GM23338 (cell line): Measurements from ENCODE around the gene EML4.

Source experiments
- CREB1 ChIP-seq: fragments of 250-450 bp; sonication (Bioruptor Pico); IDR thresholded peaks from 2 replicates; pipeline ENCODE4 v1.5.0; 2020; ENCODE audit warnings: low read depth, mild to moderate bottlenecking, moderate library complexity
- EZH2 ChIP-seq: fragments of 200-600 bp; sonication (generic); IDR thresholded peaks from one replicate; pipeline ENCODE4 v1.8.0; 2017; ENCODE audit warnings: antibody characterized with exemption, mild to moderate bottlenecking, low read depth; ENCODE audit not compliant: unreplicated experiment
- EZH2phosphoT487 ChIP-seq: fragments of 200-600 bp; sonication (generic); IDR thresholded peaks from one replicate; pipeline ENCODE4 v1.8.1; 2018; ENCODE audit warnings: antibody characterized with exemption; ENCODE audit not compliant: unreplicated experiment
- JUNB ChIP-seq: IDR thresholded peaks from one replicate; pipeline ENCODE4 v1.6.1; 2016; ENCODE audit warnings: antibody characterized with exemption; ENCODE audit not compliant: unreplicated experiment
- NANOG ChIP-seq: IDR thresholded peaks from 2 replicates; pipeline ENCODE4 v1.6.1; 2016; ENCODE audit warnings: antibody characterized with exemption, borderline replicate concordance
- POLR2AphosphoS5 ChIP-seq: IDR thresholded peaks from 2 replicates; pipeline ENCODE4 v1.6.1; 2016; ENCODE audit warnings: antibody characterized with exemption, low read depth
- STAT1 ChIP-seq: IDR thresholded peaks from one replicate; pipeline ENCODE4 v1.6.1; 2016; ENCODE audit warnings: antibody characterized with exemption; ENCODE audit not compliant: unreplicated experiment
- ZNF114 ChIP-seq: fragments of 250-450 bp; sonication (Bioruptor Pico); IDR thresholded peaks from 2 replicates; pipeline ENCODE4 v1.5.0; 2020; ENCODE audit warnings: mild to moderate bottlenecking, moderate library complexity
- TF ChIP-seq, protein P1 (sequence below): IDR thresholded peaks from 2 replicates; pipeline ENCODE4 v1.6.1; 2016; ENCODE audit warnings: antibody characterized with exemption
- TF ChIP-seq, protein P2 (sequence below), 2 experiments: fragments of 200-600 bp in 1 of 2; sonication (generic) in 1 of 2; conservative IDR thresholded peaks; 2 replicates each; pipeline versions ENCODE4 v1.5.1 to v1.6.1; 2016 to 2017; ENCODE audit warnings: antibody characterized with exemption in 2 of 2, low read depth in 2 of 2, mild to moderate bottlenecking in 2 of 2, moderate library complexity in 1 of 2
- TF ChIP-seq, protein P3 (sequence below): IDR thresholded peaks from one replicate; pipeline ENCODE4 v1.6.1; 2018; ENCODE audit warnings: antibody characterized with exemption; ENCODE audit not compliant: unreplicated experiment
- TF ChIP-seq, protein P4 (sequence below): fragments of 250-450 bp; sonication (Bioruptor Pico); IDR thresholded peaks from 2 replicates; pipeline ENCODE4 v1.5.0; 2020; ENCODE audit warnings: mild to moderate bottlenecking, moderate library complexity

DNA sequence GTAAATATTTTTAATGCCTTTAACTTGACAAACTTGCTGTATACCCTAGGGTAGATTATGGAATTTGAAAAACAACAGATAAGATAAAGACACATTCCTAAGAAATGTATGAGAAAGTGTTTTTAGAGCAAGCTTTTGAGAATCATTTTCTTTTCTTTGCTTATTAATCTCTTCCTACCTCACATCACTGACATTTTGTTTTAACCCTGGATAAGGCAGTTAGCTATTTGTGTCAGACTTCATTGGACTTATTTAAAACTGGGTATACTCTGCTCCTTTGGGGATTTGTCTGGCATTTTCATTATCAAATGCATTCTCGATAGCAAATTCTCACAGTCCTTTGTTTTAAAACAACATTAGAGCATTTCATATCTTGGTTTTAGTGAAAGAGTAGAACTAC is 17.2 kb downstream of the EML4 start:
- TF ChIP-seq EZH2phosphoT487 (no peak), JUNB (no peak), POLR2AphosphoS5 (no peak), EZH2 (no peak), CREB1 (CRISPR knock-in tag) (no peak), NANOG (no peak), ZNF114 (CRISPR knock-in tag) (no peak), STAT1 (no peak)
- TF ChIP-seq, protein P1, sequence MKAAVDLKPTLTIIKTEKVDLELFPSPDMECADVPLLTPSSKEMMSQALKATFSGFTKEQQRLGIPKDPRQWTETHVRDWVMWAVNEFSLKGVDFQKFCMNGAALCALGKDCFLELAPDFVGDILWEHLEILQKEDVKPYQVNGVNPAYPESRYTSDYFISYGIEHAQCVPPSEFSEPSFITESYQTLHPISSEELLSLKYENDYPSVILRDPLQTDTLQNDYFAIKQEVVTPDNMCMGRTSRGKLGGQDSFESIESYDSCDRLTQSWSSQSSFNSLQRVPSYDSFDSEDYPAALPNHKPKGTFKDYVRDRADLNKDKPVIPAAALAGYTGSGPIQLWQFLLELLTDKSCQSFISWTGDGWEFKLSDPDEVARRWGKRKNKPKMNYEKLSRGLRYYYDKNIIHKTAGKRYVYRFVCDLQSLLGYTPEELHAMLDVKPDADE: no peak
- TF ChIP-seq, protein P2, sequence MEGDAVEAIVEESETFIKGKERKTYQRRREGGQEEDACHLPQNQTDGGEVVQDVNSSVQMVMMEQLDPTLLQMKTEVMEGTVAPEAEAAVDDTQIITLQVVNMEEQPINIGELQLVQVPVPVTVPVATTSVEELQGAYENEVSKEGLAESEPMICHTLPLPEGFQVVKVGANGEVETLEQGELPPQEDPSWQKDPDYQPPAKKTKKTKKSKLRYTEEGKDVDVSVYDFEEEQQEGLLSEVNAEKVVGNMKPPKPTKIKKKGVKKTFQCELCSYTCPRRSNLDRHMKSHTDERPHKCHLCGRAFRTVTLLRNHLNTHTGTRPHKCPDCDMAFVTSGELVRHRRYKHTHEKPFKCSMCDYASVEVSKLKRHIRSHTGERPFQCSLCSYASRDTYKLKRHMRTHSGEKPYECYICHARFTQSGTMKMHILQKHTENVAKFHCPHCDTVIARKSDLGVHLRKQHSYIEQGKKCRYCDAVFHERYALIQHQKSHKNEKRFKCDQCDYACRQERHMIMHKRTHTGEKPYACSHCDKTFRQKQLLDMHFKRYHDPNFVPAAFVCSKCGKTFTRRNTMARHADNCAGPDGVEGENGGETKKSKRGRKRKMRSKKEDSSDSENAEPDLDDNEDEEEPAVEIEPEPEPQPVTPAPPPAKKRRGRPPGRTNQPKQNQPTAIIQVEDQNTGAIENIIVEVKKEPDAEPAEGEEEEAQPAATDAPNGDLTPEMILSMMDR (conservative IDR thresholded peaks at IDR 0.05; ENCODE audit: low read depth in 2 of 2): no peak
- TF ChIP-seq, protein P3, sequence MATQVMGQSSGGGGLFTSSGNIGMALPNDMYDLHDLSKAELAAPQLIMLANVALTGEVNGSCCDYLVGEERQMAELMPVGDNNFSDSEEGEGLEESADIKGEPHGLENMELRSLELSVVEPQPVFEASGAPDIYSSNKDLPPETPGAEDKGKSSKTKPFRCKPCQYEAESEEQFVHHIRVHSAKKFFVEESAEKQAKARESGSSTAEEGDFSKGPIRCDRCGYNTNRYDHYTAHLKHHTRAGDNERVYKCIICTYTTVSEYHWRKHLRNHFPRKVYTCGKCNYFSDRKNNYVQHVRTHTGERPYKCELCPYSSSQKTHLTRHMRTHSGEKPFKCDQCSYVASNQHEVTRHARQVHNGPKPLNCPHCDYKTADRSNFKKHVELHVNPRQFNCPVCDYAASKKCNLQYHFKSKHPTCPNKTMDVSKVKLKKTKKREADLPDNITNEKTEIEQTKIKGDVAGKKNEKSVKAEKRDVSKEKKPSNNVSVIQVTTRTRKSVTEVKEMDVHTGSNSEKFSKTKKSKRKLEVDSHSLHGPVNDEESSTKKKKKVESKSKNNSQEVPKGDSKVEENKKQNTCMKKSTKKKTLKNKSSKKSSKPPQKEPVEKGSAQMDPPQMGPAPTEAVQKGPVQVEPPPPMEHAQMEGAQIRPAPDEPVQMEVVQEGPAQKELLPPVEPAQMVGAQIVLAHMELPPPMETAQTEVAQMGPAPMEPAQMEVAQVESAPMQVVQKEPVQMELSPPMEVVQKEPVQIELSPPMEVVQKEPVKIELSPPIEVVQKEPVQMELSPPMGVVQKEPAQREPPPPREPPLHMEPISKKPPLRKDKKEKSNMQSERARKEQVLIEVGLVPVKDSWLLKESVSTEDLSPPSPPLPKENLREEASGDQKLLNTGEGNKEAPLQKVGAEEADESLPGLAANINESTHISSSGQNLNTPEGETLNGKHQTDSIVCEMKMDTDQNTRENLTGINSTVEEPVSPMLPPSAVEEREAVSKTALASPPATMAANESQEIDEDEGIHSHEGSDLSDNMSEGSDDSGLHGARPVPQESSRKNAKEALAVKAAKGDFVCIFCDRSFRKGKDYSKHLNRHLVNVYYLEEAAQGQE: no peak
- TF ChIP-seq, protein P4, sequence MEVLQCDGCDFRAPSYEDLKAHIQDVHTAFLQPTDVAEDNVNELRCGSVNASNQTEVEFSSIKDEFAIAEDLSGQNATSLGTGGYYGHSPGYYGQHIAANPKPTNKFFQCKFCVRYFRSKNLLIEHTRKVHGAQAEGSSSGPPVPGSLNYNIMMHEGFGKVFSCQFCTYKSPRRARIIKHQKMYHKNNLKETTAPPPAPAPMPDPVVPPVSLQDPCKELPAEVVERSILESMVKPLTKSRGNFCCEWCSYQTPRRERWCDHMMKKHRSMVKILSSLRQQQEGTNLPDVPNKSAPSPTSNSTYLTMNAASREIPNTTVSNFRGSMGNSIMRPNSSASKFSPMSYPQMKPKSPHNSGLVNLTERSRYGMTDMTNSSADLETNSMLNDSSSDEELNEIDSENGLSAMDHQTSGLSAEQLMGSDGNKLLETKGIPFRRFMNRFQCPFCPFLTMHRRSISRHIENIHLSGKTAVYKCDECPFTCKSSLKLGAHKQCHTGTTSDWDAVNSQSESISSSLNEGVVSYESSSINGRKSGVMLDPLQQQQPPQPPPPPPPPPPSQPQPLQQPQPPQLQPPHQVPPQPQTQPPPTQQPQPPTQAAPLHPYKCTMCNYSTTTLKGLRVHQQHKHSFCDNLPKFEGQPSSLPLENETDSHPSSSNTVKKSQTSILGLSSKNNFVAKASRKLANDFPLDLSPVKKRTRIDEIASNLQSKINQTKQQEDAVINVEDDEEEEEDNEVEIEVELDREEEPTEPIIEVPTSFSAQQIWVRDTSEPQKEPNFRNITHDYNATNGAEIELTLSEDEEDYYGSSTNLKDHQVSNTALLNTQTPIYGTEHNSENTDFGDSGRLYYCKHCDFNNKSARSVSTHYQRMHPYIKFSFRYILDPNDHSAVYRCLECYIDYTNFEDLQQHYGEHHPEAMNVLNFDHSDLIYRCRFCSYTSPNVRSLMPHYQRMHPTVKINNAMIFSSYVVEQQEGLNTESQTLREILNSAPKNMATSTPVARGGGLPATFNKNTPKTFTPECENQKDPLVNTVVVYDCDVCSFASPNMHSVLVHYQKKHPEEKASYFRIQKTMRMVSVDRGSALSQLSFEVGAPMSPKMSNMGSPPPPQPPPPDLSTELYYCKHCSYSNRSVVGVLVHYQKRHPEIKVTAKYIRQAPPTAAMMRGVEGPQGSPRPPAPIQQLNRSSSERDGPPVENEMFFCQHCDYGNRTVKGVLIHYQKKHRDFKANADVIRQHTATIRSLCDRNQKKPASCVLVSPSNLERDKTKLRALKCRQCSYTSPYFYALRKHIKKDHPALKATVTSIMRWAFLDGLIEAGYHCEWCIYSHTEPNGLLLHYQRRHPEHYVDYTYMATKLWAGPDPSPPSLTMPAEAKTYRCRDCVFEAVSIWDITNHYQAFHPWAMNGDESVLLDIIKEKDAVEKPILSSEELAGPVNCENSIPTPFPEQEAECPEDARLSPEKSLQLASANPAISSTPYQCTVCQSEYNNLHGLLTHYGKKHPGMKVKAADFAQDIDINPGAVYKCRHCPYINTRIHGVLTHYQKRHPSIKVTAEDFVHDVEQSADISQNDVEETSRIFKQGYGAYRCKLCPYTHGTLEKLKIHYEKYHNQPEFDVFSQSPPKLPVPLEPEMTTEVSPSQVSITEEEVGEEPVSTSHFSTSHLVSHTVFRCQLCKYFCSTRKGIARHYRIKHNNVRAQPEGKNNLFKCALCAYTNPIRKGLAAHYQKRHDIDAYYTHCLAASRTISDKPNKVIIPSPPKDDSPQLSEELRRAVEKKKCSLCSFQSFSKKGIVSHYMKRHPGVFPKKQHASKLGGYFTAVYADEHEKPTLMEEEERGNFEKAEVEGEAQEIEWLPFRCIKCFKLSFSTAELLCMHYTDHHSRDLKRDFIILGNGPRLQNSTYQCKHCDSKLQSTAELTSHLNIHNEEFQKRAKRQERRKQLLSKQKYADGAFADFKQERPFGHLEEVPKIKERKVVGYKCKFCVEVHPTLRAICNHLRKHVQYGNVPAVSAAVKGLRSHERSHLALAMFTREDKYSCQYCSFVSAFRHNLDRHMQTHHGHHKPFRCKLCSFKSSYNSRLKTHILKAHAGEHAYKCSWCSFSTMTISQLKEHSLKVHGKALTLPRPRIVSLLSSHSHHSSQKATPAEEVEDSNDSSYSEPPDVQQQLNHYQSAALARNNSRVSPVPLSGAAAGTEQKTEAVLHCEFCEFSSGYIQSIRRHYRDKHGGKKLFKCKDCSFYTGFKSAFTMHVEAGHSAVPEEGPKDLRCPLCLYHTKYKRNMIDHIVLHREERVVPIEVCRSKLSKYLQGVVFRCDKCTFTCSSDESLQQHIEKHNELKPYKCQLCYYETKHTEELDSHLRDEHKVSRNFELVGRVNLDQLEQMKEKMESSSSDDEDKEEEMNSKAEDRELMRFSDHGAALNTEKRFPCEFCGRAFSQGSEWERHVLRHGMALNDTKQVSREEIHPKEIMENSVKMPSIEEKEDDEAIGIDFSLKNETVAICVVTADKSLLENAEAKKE (CRISPR knock-in tag): no peak
